HG03039 (cell line): ENCODE measurements around the gene CD44.

Source experiments
- ATAC-seq: cut with Tn5 transposase; IDR thresholded peaks from one replicate; pipeline ENCODE4 v1.9.1; 2021; ENCODE audit warnings: mild to moderate bottlenecking, moderate library complexity; ENCODE audit not compliant: unreplicated experiment

The CD44 gene

DNA sequence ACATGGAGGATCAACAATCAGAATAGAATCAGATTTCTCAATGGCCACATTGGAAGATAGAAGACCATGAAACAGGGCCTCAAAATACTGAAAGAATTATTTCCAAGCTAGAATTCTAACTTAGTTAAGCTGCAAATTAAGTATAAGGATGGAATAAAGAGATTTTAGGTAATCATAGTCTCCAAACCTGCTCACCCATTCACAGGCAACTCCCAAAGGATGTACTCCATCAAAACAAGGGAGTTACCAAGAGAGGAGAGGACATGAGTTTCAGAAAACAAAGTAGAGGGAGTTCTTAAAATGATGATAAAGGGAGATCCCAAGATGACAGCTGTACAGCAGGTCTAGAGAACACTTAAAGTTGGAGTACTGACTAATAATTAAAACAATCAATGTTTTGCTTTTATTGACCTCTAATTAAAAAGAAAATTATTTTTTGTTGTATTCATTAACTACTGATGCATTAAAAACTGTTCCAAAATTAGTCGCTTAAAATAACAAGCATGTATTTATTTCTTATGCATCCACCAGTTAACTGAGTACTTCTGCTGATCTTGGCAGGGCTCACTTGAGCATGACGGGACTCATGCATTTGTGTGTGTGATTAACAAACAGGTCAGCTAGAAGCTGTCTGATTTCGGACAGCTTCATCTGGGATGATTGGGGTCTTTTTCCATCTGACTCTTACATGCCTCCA lies 95.6 kb downstream of the CD44 start:
- no peak for ATAC-seq

DNA sequence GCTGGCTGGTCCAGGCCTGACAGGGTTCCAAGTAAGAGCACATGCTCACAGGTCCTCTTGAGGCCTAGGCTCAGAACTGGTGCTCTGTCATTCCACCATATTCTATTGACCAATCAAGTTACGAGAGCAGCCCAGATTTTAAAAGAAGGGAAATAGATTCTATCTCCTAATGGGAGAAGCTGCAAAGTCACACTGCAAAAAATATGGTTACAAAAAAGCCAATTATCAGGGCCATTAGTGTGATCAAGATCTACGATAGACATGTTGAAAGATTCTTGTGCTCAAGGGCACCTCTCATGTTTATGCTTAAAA lies 96.1 kb downstream of the CD44 start:
- ATAC-seq = no peak

DNA sequence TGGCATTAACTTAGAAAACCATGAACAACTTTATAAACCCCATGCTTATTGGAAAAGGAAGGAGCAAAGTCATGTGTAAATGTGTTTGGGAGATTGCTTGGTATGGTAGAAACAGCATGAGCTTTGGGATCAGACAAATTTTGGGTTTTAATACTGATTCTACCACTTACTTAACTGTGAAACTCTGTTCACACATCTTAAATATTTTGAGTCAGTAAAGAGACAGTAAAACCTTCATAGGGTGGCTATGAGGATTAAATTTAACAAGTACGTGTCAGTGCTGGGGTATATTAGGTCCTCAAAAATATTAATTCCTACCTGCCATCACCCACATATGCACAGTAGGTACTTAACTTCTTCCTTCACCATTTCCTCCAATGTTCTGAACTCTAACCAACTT lies 96.5 kb downstream of the CD44 start:
- no peak for ATAC-seq

DNA sequence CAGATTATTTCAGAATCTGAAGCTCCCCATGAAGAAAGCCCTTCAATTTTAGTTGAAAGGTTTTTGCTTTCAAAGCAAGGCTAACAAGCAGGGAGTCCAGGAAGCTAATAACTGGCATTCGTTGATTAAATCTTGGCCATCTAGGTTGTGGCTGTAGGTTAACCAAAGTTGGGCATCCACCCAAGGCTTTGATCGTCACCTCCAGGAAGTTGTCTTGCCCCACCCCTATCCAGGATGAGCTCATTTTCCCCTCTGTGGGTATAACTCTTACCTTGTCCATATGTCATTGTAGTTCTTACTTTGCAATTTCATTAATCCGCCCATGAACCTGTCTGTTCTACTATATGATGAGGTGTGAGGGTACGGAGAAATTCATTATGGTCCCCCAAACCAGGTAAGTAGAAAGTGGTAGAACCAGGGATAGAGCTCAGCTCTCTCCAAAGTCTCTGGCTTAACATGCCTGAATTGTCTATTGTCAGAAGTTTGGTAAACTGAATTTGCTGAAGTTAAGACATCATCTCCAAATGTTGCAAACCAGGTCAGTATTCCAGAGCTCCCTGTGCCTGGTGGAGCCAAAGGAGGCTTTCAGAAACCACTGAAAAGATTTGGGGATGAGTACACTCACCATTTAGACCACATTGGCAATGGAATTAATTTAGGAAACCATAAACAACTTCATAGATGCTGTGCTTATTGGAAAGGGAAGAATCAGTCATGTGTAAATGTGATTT lies 97.1 kb downstream of the CD44 start:
- no peak for ATAC-seq

DNA sequence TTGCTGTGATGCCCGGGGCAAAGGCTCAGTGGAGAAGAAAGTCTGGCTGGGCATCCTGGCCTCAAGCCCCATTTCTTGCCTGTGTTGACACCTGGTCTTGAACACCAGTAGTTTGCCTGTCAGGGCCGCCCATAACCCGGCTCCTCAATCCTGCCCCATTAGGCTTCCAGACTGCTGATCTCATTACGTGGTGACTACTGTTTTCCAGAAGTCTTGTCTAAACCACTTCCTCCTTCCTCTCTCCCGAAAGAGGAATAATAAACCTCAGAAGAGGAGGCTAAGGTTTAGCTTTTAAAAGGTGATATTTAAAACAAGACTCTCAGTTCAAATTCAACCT lies 97.7 kb downstream of the CD44 start:
- ATAC-seq = no peak

DNA sequence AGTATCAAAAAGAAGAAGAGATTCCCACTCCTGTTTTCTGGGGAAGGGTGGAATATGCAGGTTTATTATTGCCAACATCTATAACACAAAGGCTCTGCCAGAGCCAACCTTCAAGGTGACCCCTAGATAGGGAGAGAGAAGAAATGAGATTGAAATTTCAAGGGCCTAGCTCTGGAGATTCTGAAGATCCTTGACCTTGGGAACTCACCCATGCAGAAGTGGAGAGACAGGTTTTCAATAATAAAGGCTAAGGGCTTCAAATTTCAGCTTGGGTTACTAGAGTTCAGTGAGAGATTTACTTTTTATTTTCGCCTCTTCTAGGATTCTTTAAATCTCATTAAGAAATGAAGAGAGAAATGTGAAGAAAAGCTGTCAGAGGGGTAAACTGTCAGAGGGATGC lies 98.4 kb downstream of the CD44 start:
- ATAC-seq = no peak

DNA sequence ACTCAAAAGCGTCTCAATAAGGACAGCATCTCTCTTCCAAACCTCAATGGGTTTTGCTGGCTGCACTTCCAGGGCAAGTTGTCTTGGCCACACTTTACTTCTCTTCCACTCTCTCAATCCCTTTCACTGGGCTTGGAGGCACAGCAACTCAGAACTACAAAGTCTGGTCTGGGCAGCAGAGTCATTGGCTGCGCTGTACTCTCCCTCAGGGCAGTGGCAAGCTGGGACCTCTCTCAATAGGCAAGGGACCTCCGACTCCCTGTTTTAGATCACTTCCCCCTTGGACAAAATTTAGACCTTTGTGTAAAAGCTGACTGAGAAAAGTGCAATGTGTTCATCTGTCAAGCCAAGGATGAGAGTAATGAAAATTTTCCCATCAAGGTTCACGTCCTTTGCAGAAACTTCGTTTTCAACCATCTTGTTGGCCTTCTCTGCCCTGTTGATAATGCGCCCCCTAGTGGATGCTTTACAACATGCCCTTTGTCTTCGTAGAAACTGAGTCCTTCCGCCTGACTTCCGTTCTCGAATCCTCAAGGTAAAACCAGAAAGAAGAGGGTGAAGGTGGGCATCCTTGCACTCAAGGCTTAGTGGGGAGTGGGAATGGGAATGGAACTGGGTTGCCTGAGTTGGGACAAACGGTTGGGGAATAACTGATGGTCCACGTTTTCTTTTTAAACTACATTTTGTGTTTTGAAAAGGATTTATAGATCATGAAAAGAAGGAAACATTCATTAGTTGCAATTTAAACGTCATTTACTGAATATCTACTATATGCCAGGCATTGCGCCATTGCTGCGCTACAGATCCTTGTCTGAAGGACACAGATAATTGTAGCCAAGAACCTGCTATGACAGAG lies 99.1 kb downstream of the CD44 start:
- ATAC-seq = no peak

DNA sequence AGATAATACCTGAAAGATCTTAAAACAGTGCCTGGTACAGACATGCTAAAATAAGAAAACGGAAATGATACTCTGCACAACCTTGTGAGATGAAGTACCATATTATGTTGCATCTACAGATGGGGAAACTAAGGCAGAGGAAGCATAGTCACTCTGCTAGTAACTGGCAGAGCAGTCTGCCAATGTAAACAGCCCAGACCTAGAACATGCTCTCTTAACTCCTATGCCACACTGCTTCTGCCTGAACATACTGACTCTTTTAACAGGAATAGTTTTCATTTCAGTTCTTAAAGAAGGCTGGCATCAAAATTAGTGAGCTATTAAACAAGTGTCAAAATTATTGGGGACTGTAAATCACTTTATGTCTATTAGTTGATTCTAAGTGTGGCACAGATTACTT lies 99.9 kb downstream of the CD44 start:
- no peak for ATAC-seq

DNA sequence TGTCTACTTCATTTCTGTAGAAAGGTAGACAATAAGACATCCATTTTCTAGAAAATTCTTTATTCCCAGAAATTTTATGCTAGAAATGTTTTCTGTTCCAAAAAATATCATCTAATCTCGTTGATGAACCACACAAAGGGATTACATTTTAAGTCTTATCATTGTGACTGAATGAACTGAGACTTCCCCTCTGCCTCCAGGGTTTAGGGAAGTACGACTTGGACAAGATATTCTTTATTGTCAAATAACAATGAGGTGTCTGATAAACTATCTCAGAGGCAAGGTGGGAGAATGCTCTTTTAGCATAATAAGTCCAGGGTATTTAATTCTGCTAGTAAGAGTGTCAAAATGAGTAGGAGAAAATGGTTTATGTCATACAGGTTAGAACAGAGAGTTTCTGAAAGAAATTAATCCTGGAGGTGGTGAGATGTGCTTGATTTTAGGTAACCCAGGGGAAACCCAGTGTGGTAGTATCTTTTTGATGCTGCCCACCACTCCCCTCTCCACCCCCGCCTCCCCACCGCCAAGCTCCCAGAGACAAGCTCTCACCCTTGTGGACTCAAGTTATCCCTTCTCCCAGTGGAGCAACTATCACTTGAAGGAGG lies 100.6 kb downstream of the CD44 start:
- ATAC-seq = no peak

DNA sequence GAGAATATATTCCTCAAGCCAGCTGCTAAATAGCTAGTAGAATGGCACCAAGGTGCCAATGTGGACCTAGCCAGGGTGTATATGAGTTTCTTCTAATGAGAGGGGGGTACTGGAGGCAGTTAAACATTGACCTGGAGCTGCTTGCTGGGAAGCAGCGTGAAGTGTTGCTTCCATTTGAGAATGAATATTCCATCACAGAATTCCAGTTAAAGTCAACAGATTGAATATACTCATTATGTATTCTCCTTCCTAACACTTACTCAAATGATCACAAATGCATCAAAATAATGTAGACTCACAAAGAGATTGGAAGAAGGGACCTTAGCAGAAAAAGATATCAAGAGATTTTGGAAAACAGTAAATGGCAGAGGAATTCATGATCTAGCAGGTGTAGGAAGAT lies 102.1 kb downstream of the CD44 start:
- ATAC-seq = no peak

DNA sequence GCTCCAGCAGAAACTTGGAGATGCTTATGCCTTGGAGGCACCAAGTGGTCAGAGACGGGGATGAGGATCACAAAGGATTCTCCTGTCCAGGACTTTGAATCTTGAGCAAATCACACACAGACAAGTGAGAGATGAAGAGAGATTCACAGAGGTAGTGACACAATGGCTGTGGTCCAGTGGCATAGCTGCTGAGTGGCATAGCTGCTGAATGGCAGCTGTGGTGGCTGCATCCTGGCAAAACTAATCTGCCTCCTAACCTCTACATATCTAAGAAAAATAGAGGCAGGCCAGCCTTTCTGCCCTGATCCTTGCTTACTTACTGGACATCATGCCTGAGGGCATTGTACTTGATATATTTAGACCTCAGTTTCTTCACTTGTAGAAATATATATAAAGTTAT lies 102.6 kb downstream of the CD44 start:
- ATAC-seq = no peak

DNA sequence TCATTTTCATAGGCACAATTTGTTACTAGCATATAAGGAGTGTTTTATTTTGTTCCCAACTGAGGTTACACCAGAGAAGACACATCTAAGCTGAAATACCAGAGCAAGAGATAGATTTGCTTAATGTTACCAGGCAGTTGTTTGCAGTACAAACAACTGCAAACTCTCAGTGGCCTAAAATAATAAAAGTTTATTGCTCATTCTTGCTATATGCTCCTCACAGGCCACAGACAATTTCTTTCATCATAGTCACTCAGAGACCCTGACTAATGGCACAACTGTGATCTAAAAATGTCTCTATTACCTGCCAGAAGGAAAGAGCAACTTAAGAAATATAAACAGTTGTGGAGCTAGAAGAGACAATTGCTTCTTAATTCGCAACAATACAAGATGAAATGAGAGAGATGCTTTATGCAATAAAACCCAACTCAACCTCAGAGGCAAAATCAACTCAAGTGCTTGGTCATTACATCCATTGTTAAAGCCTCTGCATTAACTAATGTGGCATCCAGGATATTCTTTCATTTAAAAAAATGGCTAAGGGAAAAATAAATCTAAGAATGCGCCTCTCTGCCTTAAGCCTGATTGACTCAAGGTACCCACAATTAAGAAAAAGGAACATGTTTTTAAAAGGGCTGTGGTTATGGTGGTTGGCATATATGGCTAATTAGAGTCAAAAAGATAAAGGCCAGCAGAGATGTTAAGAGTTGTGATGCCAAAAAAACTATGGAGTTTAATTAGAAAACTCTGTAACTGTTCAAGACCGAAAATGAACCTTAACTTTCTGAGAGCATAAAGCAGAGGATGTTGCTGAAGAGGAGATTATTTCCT lies 103.7 kb downstream of the CD44 start:
- no peak for ATAC-seq

DNA sequence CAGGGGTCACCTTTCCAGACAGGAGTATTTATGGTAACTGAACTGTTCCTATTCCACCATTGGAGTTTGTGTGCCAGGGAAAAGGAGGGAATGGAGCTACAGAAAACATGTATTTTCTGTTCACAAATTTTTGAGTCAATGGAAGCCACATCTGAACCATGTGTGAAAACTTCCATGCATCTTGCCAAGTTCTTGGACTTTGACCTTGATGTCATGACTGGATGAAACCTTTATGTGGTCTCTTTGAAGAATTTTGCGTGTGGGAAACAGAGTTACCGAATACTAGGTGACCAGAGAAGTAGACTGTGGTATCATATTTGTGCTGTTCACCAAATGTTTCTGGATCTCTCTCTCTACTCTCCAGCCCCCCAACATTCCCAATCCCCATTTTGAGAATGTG lies 104.8 kb downstream of the CD44 start:
- ATAC-seq = no peak

DNA sequence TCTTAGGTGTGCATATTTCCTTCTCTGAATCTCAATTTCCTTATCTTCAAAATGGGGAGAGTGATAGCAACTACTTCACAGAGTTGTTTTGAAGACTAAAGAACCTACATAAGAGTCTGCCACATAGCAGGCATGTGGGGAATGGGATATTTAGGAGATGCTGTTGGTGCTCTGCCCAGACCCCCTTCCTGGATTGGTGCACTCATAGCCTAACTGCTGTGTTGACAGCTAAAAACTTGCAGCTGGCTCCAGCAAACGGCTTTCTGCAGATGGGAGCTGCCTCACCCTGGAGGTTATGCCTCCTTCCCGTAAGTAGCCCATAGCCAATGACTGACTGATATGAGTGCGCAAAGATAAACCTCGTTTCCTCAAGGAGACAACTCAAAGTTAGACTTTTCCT lies 106.1 kb downstream of the CD44 start:
- ATAC-seq = no peak

DNA sequence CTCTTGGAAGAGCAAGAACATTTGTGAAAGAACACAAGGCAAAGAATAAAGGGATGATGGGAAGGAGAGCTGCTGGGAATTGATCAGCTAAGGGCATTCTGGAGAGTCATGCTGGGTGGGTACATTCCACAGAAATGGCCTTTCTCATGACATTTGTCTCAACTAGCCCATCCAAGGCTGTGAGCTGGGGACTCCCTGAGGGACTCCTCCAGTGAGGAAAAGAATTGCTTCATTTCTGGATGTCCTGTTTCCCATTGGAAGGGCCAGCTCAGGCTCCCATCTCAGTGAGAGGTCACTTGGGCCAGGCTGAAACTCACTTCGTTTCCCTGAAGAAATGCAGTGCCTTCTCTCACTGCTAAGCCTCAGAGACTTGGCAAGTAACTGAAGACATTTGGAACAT lies 106.8 kb downstream of the CD44 start:
- no peak for ATAC-seq

DNA sequence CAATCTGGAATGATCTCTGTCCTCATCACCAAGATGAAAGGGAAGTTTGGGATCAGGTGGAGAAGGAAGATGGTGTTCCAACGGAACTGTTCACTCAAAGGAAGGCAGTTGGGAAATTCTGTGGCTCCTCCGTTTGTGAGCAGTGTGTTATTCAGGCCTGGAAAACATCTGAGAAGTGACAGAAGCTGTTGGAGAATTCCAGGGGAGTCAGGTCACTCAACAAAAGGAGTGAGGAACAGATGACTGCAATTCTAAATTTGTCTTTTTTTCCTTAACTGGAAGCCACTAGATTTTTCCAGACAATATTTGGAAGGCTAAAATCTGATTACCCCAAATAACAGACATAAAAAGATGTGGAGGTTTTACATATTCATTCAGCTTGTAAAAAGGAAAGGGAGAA lies 107.8 kb downstream of the CD44 start:
- no peak for ATAC-seq

DNA sequence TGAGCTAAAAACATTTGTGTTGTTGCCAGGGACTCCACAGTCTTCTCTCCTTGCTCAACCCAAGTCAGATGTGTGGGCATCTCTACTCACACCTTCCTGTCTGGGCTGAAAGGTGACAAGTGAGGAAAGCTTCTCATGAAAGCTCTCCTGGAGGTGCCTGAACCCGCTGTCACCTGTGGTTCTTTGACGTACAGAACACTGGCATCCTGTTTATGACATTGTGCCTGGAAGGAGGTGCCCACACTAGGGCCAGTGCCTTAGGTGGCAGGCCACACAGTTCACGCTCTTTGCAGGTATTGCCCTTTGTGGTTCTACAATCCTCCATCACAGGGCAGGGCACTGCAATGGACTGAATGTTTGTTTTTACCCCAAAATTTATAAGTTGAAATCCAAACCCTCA lies 108.5 kb downstream of the CD44 start:
- ATAC-seq = no peak

DNA sequence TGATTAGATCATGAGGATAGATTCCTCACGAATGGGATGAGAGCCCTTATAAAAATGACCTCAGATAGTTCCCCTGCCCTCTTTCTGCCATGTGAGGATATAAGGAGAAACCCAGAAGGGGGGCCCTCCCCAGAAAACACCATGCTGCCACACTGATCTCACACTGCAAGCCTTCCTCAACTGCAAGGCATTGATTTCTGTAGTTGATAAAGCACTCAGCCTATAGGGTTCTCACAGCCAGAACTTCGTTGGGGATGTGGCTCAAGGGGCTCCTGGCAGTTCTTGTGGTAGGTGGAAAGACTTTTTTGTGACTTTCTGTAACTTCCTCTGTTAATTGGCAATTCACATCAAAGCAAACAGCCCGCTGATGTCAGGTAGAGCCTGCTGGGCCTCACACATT lies 108.9 kb downstream of the CD44 start:
- no peak for ATAC-seq

DNA sequence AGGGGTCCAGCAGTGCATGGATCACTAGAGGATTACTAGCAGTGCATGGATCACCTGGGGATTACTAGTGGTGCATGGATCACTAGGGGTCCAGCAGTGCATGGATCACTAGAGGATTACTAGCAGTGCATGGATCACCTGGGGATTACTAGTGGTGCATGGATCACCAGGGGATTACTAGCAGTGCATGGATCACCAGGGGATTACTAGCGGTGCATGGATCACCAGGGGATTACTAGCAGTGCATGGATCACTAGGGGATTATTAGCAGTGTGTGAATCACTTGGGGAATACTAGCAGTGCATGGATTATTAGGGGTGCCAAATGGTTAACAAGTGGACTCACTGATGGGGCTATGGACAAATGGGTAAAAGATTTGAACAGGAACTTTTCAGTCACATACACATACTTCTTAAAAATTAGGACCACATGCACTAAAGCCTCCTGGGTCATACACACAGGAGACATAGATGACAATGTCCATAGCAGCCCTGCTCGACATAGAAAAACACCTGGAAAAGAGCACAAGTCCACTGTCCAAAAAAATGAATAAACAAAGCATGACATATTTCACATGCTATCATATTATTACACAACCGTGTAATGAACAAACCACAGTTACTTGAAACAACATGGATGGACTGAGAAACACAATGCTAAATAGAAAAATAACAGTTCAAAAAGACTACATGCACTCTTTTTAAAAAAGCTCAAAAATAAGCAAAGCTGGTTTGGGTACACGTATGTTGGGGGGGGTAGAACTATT lies 109.8 kb downstream of the CD44 start:
- no peak for ATAC-seq

DNA sequence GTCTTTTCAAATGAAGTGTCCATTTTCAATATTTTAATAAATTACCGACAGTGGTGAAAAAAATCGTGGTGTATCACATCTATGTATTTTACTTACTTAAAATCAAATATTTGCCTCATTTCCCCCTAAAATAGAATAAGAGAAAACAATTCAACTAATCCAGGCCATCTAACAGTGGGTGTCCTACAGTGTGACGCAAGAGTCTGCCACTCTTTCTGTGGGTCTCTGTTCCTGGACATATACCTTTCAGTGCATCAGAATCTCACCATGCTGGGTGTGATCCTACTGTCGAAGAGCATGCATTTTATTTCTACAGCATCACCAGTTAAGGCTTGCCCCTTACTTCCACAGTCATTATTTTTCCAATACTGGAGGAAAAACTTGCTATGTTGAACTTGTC lies 111.2 kb downstream of the CD44 start:
- ATAC-seq = no peak
